Measurements from ENCODE around the gene ITPR2. TPM values are rescaled to one million over a fixed set of nuclear protein-coding genes. Genes with fewer than 3 reads are reported as not detected.
"Not testable (repeated sequence)": the region's sequence is repeated elsewhere in the genome, so short reads cannot be mapped to it uniquely, and the experiment has no call there.

The ITPR2 gene
- total RNA-seq, 1 donor from 2014 or later = 28.1 TPM

DNA sequence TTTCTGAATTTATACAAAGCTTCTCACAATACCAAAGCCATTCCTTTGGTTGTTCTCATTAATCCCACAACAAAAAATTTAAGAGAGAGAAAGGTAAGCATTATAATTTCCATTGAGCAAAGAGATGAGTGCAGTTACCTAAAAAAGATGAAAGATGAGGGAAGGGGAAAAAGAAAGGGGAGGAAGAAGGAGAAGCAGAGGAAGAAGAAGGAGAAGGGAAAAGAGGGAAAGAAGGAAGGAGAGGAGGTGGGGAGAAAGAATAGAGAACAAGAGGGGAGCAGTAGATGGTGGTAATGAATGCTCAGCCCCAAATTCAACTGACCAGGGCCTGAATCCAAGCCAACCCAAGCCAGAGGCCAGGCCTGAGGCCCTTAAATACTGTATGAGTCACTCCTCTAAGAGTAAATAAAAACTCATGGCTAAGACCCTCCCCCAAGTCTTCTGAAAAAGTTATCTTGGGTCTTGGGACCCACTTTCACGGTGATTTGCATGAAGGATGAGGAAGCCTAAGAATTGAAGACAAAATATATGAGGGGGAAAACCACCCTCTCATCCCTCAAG lies 144.6 kb downstream of the ITPR2 start:
- FAIRE-seq = no peak
- no peak for DNase-seq (ENCODE audit: low spot score in 2 of 2)

DNA sequence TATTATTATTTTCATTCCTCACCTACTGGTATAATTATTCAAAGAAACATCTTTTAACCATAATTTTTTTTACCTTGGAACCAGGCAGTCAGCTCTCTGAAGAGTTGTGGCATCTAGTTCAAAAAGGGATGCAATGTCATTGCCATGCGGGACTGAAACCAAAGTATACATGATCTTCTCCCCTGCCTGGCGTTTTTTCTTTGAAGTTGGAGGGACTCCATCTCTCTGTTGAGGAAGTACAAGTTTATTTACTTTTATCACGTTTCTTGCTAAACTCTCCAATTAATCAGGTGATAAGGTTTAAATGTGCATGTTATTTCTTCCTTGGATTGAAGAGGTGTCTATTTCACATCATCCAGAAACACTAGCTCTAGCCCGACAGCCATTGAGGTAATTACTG lies 146.6 kb downstream of the ITPR2 start:
- FAIRE-seq (no peak), DNase-seq (ENCODE audit: low spot score in 2 of 2) (no peak)

DNA sequence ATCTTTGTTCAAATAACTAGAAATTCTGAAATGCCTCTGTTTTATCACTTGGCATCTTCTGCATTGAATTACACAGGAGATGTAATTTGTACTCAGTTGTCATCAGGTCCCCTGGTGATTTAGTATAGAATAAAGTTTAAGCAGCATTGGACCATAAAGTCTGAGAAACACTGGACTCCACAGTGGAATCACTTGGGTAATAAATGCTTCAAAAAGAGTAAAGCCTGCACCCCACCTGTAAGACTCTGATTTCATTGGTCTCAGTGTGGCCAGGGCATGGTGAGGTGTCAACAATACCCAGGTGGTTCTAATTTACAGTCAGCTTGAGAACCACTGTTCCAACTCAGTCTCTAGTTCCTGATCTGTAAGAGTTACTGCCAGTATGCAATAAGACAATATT lies 148.9 kb downstream of the ITPR2 start:
- no peak for DNase-seq (ENCODE audit: low spot score in 2 of 2)
- no peak for FAIRE-seq

- DNase-seq (ENCODE audit: low spot score in 2 of 2) (no peak), FAIRE-seq (no peak)
Observed at GRCh38 chr12:26683443-26683842, 149.6 kb downstream of the ITPR2 start.

- no peak for FAIRE-seq
- no peak for DNase-seq (ENCODE audit: low spot score in 2 of 2)
Observed at GRCh38 chr12:26680727-26681455, 152.1 kb downstream of the ITPR2 start.

- FAIRE-seq (no peak), DNase-seq (ENCODE audit: low spot score in 2 of 2) (no peak)
Observed at GRCh38 chr12:26678697-26679660, 154.0 kb downstream of the ITPR2 start.

- DNase-seq (ENCODE audit: low spot score in 2 of 2); FAIRE-seq: not testable (repeated sequence)
Observed at GRCh38 chr12:26671487-26671886, 161.5 kb downstream of the ITPR2 start.

DNA sequence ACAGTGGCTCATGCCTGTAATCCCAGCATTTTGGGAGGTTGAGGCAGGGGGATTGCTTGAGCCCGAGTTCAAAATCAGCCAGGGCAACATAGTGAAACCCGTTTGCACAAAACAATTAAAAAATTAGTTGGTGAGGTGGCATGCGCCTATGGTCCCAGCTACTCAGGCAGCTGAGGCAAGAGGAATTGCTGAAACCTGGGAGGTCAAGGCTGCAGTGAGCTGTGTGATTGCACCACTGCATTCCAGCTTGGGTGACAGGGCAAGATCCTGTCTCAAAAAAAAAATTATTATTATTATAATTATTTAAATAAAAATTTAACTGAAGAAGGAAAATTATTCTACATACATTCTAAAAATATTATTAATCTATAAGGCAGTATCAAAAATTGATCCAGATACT lies 164.1 kb downstream of the ITPR2 start:
- no peak for FAIRE-seq

DNA sequence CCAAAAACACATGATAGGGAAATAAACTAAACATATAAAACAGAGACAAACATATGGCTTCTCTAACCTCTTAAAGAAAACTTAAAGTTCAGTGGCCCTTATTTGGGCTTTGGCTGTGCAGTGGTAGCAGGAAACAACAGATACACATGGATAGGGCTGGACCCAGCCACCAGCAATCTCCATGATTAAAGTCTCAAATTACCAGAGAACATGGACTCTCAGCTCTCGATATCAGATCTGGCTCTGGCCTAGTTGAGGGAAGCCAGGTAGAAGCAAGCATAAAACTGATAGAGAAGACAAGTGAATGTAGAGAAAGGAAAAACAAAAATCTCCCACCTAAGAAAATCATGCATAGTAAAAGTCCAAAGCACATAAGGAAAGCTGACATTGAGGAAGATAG lies 164.8 kb downstream of the ITPR2 start:
- FAIRE-seq = no peak
- DNase-seq (ENCODE audit: low spot score in 2 of 2) = no peak

More for the DNA sequence above, 164.1 kb downstream of the ITPR2 start:
- no peak for DNase-seq (ENCODE audit: low spot score in 2 of 2)

DNA sequence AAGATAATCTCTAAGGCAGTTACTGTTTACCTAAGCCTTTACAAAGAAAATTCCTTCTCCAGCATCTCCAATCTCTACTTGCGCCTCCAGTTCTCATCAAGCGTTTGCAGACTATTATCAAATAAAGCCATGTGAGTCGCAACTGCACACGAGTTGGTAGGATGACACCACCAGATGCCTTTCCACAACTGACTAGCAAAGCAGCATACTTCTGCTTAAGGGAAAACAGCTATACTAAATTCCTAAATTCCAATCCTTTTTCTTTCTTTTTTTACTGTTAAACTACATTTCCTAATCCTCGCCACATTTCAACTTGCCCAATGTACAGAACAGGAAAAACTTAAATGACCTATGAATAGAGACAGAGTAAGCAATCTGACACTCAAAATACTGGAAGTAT lies 166.7 kb downstream of the ITPR2 start:
- FAIRE-seq = no peak
- no peak for DNase-seq (ENCODE audit: low spot score in 2 of 2)

DNA sequence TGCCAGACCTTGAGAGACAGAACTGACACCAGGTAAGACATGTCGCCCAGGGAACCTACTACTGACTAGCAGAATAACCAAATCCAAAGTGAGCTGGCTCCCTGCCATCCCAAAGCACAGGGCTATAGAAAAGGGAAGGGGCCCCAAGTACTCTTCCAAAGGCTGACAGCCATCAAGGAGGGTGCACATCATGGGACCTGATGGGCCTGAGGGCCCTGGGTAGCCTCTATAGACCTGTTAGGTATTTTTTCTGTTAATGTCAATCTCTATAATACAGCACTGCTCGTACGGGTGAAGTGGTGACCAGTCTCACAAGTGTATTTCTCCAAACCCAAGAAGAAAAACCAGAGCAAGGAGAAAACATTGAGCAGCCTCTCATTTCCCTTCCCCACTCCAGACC lies 171.6 kb downstream of the ITPR2 start:
- FAIRE-seq (no peak), DNase-seq (ENCODE audit: low spot score in 2 of 2) (no peak)

DNA sequence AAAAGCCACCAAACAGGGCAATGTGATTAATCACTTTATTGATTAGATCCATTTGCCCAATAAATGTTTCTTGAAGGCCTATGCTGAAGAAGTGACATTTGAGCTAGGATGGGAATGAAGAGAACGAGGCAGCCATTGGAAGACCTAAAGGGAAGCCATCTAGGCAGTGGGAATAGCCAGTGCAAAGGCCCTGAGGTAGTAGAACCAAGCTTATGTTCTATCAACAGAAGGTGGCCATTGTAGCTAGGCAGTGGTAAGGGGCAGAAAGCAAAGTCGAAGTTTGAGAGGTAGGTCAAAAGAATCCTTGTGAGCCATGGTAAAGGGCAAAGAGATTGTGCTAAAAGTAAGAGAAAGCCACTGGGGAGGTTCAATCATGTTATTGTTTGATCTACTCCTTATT lies 173.1 kb downstream of the ITPR2 start:
- no peak for DNase-seq (ENCODE audit: low spot score in 2 of 2)
- FAIRE-seq = no peak

GRCh38 chr12:26658991-26659390 lies 174.0 kb downstream of the ITPR2 start:
- no peak for FAIRE-seq
- no peak for DNase-seq (ENCODE audit: low spot score in 2 of 2)

DNA sequence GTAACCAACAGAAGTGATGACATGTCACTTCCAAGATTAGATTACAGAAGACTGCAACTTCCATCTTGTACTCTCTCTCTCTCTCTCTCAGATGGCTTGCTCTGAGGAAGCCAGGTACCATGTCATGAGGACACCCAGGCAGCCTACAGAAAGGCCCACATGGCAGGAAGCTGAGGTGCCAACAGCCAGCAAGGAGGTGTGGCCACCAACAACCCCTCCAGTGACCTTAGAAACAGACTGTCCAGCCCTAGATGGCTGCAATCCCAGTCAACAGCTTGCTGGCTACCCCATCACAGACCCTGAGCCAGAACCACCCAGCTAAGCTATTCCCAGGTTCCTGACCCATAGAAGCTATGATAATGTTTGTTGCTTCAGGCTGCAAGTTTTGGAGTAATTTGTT lies 178.4 kb downstream of the ITPR2 start:
- FAIRE-seq (no peak), DNase-seq (ENCODE audit: low spot score in 2 of 2) (no peak)

GRCh38 chr12:26651566-26652188 lies 181.3 kb downstream of the ITPR2 start:
- FAIRE-seq (peak; percentile 63), DNase-seq (ENCODE audit: low spot score in 2 of 2) (peak; percentile 42 to 43)

GRCh38 chr12:26651036-26651435 lies 182.0 kb downstream of the ITPR2 start:
- no peak for FAIRE-seq
- DNase-seq (ENCODE audit: low spot score in 2 of 2) = no peak

DNA sequence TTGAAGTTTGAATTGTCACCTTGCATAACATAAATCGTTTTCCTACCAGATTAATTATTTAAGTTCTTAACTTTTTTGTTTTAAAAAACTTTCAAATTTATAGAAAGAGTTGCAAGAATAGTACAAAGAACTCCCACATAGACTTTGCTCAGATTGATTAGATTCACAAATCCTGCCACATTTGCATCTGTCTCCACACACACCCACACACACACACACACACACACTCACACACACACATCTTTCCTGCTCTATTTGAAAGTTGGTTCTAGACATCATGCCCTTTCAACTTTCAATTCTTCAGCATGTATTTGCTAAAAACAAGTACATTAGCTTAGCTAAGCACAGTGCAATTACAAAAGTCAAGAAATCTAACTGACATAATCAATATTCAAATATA lies 184.0 kb downstream of the ITPR2 start:
- FAIRE-seq (no peak), DNase-seq (ENCODE audit: low spot score in 2 of 2) (no peak)

GRCh38 chr12:26648584-26648983 lies 184.4 kb downstream of the ITPR2 start:
- FAIRE-seq (no peak), DNase-seq (ENCODE audit: low spot score in 2 of 2) (no peak)

DNA sequence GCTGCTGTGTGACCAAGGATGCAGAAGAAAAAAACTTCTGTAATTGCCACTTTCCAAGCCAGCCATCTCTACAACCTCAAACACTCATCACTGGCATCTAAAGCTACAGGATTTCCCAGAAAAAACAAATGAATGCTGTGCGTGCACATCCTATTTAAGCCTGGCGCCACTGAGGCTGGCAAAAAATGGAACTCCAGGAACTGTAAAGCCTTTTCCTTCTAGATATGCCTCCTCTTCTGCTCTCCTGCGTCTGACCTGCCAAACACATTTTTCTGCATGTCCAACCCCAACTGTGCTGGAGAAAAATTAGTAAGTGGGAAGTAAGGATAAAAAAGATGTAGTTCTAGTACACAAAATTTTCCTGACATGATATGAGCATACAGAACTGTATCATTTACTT lies 184.9 kb downstream of the ITPR2 start:
- FAIRE-seq (no peak), DNase-seq (ENCODE audit: low spot score in 2 of 2) (no peak)

- DNase-seq (ENCODE audit: low spot score in 2 of 2) = no peak
- no peak for FAIRE-seq
Observed at GRCh38 chr12:26647088-26647487, 185.9 kb downstream of the ITPR2 start.

- DNase-seq (ENCODE audit: low spot score in 2 of 2) (no peak), FAIRE-seq (no peak)
Observed at GRCh38 chr12:26646571-26646970, 186.4 kb downstream of the ITPR2 start.

All from frontal cortex (tissue), 4 donors.